GM19035 (cell line): ENCODE results near the gene MAP6.

Experiments used
- ATAC-seq: cut with Tn5 transposase; IDR thresholded peaks from one replicate; pipeline ENCODE4 v1.9.1; 2021; ENCODE audit not compliant: unreplicated experiment

MAP6 gene

GRCh38 chr11:75554258-75555022, 114.4 kb downstream of the MAP6 start:
- no peak for ATAC-seq

DNA sequence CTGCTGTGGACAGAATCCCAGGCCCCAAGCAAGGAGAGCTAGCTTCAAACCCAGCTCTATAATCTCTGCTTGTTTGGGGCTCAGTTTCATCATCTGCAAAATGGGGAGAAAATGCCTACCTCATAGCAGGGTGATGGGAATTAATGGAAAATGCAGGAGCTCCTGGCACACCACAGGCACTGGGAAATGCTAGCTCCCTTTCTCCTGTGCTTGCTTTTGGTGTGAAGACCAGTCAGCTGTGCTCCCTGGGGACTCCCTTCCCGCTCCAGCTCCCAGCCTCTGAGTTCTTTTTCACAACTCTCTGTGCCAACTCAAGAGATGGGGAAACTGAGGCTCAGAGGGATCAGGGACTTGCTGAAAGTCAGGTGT, 115.0 kb downstream of the MAP6 start:
- no peak for ATAC-seq

DNA sequence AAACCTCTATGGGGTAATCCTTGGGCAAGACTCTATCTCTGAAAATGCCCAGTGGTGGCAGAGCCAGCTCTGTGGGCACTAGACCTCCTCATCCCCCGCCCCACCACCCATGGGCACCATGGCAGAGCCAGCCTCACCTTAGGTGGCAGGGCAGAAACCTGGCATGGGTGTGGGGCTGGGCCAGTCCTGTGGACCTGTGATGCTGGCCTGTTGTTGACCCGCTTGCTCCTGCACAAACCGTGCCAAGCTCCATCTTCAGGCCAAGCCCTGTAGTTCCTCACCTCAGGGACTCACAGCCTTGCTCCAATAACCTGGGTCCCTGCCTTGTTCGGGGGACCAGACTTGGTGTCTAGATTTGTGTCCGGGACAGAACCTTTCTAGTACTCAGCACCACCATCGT, 115.7 kb downstream of the MAP6 start:
- ATAC-seq = no peak

DNA sequence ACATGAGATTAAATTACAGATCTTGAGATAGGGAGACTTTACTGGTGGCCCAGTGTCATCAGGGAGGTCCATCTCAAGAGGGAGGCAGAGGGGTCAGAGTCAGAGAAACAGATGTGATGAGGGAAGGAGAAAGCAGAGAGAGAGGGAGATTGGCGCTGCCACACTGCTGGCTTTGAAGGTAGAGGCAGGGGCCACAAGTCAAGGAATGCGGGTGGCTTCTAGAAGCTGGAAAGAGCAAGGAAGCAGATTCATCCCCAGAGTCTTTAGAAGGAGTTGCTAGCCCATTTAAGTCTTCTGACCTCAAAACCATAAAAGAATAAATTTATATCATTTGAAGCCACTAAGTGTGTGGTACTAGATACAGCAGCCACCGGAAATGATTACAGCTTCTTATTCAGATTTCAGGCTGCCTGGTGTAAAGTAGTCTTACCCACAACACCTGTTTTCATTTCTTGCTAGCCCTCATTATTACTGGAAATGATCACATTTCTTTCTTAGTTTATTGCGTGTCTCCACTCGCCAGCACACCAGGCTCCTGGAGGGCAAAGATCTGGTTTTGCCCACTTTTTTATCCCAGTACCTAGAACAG, 119.4 kb downstream of the MAP6 start:
- ATAC-seq = no peak

GRCh38 chr11:75548595-75549272, 120.1 kb downstream of the MAP6 start:
- no peak for ATAC-seq

GRCh38 chr11:75547617-75548058, 121.2 kb downstream of the MAP6 start:
- ATAC-seq = no peak

DNA sequence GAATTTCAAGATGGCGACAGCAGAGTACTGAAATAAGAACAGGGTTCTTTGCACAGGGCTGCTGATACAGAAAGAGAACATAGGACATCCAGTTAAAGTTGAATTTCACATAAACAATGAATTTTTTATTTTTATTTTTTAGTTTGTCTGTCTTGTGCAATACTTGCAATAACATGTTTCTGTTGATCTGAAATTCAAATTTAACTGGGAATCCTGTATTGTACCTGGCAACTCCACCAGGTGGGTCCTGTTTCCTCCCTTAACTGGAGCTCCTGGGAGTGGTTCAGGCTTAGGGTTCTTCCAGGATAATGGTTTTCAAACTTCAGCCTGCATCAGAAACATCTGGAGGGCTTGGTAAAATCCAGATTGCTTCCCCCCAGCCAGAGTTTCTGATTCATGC, 121.7 kb downstream of the MAP6 start:
- no peak for ATAC-seq

DNA sequence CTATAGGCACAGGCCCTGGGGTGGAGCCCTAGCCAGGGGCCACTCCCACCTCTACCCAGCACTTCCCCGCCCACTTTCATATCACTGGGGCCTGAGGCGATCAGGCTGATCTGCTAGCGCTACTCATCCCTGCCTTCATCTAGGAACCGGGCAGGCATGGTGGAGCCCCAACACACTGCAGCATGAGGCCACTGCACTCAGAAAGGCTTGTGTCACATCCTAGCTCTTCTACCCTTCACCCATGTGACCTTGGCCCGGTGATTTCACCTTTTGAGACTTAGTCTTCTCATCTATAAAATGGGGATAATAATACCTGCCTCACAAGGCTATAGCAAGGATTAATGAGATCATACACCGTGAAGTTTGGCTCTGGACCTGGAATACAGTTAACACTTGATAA, 125.0 kb downstream of the MAP6 start:
- no peak for ATAC-seq

DNA sequence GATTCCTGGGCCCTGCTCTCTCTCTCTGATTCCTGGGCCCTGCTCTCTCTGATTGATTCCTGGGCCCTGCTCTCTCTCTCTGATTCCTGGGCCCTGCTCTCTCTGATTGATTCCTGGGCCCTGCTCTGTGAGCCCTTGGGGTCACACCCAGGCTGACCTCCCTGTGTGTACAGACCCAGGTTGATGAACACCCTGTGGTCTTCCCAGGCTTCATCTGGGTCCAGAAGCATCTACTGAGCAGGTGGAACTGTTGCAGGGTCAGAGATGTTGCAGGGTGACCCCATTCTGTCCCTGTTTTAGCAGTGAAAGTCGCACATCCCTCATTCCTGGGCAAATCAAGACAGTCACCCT, 126.8 kb downstream of the MAP6 start:
- no peak for ATAC-seq

DNA sequence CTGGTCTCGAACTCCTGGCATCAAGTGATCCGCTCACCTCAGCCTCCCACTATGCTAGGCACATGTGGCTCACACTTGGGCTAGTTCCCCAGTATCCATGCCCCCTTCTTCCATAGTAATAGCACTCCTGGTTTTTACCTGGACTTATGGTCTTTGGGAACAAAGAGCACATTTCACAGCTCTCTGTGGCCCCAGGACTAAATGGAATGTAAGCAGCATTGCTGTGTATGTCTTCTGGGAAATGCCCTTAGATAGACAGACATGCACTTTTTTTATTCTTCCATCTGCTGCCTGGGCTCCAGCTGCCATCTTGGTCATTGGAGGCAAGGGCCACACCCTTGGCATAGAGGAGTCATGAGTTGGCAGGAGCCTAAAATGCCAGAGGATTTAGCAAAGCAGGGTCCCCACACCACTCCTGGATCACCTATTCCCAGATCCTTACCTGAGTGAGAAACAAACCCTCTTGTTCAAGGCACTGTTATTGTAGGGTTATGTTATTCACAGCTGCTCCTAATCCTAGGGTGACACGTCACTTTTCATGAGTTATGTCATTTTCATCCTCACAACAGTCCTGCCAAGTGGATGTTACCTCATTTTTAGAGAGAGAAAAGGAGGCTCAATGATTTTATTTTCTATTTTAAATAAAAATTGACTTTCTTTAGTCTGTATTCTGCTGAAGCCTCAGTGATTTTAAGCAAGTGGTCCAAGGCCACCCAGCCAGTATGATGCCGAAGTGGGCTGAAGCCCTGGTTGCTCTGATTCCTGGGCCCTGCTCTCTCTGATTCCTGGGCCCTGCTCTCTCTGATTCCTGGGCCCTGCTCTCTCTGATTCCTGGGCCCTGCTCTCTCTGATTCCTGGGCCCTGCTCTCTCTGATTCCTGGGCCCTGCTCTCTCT, 127.4 kb downstream of the MAP6 start:
- ATAC-seq = no peak

DNA sequence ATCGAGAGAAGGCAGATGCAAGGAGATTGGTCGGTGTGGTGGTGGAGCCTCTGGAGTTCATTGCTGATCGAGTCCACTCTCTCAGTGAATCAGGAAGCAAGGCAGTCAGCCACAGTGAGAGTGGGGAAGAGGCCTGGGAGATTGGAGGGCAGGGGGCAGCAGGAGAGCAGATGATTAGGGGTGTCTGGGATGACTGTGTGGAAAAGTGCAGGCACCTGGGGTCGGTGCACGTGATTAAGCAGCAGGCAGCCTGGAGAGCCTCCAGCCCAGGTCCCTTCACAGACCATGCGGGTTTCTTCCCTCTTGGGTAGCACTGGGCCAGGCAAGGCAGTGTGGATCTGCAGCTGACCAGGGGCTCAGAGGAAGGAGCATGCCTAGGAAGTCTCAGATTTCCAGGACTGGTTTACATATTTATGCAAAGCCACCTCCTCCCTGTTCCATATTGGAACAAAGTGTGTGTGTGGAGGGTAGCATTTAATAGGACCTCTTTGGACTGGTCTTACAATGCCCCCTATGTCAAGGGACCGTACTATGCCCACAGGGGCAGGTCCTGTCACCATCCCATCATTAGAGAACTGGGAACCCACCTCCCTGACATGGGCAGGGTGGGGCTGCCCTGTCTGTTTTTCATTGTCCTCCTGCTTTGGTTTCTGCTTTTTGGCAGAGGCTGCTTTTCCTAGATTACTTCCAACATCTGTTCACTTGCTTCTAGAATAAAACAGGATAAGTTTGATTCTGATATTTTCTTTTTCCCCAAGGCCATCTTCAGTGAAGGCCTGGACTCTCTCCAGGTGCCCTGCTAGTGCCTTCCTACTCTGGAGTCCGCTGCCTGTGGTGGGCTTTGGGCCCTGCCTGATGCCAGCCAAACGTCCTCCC, 129.1 kb downstream of the MAP6 start:
- ATAC-seq = no peak

GRCh38 chr11:75538150-75538942, 130.5 kb downstream of the MAP6 start:
- no peak for ATAC-seq

DNA sequence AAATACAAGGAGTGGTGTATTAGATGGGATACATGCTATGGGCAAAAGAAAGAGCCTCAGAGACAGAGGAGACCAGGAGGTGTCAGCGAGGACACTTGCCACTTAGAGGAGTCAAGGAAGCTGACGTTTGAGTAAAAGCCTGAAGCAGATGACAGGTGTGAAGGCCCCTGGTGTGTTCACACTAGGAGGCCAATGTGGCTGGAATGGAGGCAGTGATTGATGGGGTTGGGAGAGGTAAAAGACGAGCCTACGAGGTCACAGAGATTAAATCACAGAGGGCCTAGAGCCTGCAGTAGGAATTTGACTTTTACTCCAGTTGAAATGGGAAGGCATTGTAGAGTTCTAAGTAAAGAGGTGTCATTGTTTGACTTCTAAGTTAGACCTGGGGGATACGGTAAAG, 131.1 kb downstream of the MAP6 start:
- no peak for ATAC-seq
